Pulmonary artery endothelial cell (primary cell): Measurements from ENCODE around the gene TUBB3. TPM values are rescaled to one million over a fixed set of nuclear protein-coding genes. Genes with fewer than 3 reads are reported as not detected.

Source experiments
- DNase-seq: peaks from one replicate; pipeline ENCODE4 v3.0.0-alpha.2; 2011; ENCODE audit warnings: low read depth, low spot score
- total RNA-seq: library from RNA; depleted of rRNA; stranded (reverse); fragments of >200 nt; gene quantifications from 2 replicates; pipeline ENCODE4 v1.2.3, GENCODE V29; 2014

Gene TUBB3
- total RNA-seq, 1 donor from 2014 or later = 237 TPM

- DNase-seq = no peak
These were observed 13.8 kb downstream of the TUBB3 start for GRCh38 chr16:89936981-89937380.

GRCh38 chr16:89938175-89938885 lies 15.2 kb downstream of the TUBB3 start:
- DNase-seq = no peak

- no peak for DNase-seq
These were observed 21.6 kb downstream of the TUBB3 start for GRCh38 chr16:89944773-89945172.

- no peak for DNase-seq
These were observed 22.5 kb downstream of the TUBB3 start for GRCh38 chr16:89945654-89946053.

GRCh38 chr16:89946515-89946914 lies 23.4 kb downstream of the TUBB3 start:
- DNase-seq = no peak

- no peak for DNase-seq
These were observed 26.1 kb downstream of the TUBB3 start for GRCh38 chr16:89949121-89949742.

- DNase-seq = no peak
These were observed 26.6 kb downstream of the TUBB3 start for GRCh38 chr16:89949756-89950155.

GRCh38 chr16:89951509-89951908 lies 28.4 kb downstream of the TUBB3 start:
- no peak for DNase-seq

- DNase-seq = no peak
These were observed 28.9 kb downstream of the TUBB3 start for GRCh38 chr16:89952049-89952448.

- DNase-seq = no peak
These were observed 29.4 kb downstream of the TUBB3 start for GRCh38 chr16:89952551-89952950.

- no peak for DNase-seq
These were observed 30.7 kb downstream of the TUBB3 start for GRCh38 chr16:89953671-89954406.

GRCh38 chr16:89954462-89954861 lies 31.3 kb downstream of the TUBB3 start:
- DNase-seq = no peak

- DNase-seq = no peak
These were observed 32.0 kb downstream of the TUBB3 start for GRCh38 chr16:89955001-89955685.

- no peak for DNase-seq
These were observed 33.5 kb downstream of the TUBB3 start for GRCh38 chr16:89956505-89957215.

- no peak for DNase-seq
These were observed 34.2 kb downstream of the TUBB3 start for GRCh38 chr16:89957216-89957785.

GRCh38 chr16:89958068-89958467 lies 34.9 kb downstream of the TUBB3 start:
- DNase-seq = no peak

GRCh38 chr16:89958596-89958995 lies 35.5 kb downstream of the TUBB3 start:
- DNase-seq = no peak

- no peak for DNase-seq
These were observed 37.8 kb downstream of the TUBB3 start for GRCh38 chr16:89960966-89961365.

GRCh38 chr16:89961920-89962319 lies 38.8 kb downstream of the TUBB3 start:
- DNase-seq = no peak

- no peak for DNase-seq
These were observed 39.8 kb downstream of the TUBB3 start for GRCh38 chr16:89962754-89963498.
